Suprapubic skin (tissue), 3 donors: ENCODE measurements around the gene PCYT1A.

Experiments
- POLR2AphosphoS5 ChIP-seq, 3 donors: sonication (generic); formaldehyde crosslinking; IDR thresholded peaks; one replicate each; pipeline ENCODE4 v1.6.1; 2017; ENCODE audit warnings: antibody characterized with exemption in 3 of 3
- TF ChIP-seq, protein P1 (sequence below), 2 donors: fragments of 200-600 bp in 1 of 2; fragments of 450-650 bp in 1 of 2; sonication (generic) in 1 of 2; IDR thresholded peaks; one replicate each; pipeline ENCODE4 v1.5.1; 2016 to 2019; ENCODE audit warnings: antibody characterized with exemption in 2 of 2, mild to moderate bottlenecking in 1 of 2, moderate library complexity in 1 of 2

DNA sequence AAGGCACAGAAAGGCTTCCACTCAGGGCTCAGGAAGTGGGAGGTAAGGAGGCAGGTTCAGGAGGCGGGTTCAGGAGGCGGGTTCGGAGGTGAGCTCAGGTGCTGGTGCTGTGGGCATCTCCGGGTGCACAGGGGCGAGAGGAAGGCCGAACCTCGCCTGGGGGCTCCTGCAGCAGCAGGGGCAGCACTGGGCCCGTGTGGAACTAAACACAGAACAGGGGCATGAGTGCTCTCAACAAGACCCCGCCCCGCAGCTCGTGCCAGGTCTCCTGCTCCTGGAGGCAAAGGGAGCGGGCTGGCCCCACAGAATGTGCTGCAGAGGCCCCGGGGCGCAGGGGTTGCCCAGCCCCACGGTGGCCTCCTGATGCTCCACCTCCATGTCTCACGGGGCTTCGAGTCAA, 90.0 kb downstream of the PCYT1A start:
- TF ChIP-seq, protein P1, sequence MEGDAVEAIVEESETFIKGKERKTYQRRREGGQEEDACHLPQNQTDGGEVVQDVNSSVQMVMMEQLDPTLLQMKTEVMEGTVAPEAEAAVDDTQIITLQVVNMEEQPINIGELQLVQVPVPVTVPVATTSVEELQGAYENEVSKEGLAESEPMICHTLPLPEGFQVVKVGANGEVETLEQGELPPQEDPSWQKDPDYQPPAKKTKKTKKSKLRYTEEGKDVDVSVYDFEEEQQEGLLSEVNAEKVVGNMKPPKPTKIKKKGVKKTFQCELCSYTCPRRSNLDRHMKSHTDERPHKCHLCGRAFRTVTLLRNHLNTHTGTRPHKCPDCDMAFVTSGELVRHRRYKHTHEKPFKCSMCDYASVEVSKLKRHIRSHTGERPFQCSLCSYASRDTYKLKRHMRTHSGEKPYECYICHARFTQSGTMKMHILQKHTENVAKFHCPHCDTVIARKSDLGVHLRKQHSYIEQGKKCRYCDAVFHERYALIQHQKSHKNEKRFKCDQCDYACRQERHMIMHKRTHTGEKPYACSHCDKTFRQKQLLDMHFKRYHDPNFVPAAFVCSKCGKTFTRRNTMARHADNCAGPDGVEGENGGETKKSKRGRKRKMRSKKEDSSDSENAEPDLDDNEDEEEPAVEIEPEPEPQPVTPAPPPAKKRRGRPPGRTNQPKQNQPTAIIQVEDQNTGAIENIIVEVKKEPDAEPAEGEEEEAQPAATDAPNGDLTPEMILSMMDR (IDR thresholded peaks at IDR 0.05): no peak
- TF ChIP-seq POLR2AphosphoS5 (IDR thresholded peaks at IDR 0.05): no peak
